GM12878 (cell line): ENCODE measurements around the gene RPL35A. TPM values are rescaled to one million over a fixed set of nuclear protein-coding genes. Genes with fewer than 3 reads are reported as not detected.

Experiments used
- ATAC-seq: fragments of 200-7000 bp; cut with Tn5 transposase; 3 replicates; pipeline ENCODE4 v1.9.1; 2020; ENCODE audit warnings: mild to moderate bottlenecking, moderate library complexity
- BruUV-seq: library from RNA; stranded (reverse); fragments of 400-500 nt; replicated peaks from 2 replicates; lab custom pipeline; 2021; lab: Mats Ljungman, UMichigan
- CTCF ChIA-PET: fragments of 300-600 bp; sonication (Branson Sonifier 250); formaldehyde crosslinking; extraction: SDS; loops from one replicate; lab custom pipeline; 2021; ENCODE audit warnings: inconsistent platforms; lab: Yijun Ruan, JAX
- POLR2A ChIA-PET: fragments of 350-600 bp; formaldehyde crosslinking; extraction: SDS; loops from one replicate; lab custom pipeline; 2021; ENCODE audit warnings: inconsistent platforms; lab: Charles Lee
- RAD21 ChIA-PET: fragments of 300-600 bp; sonication (Branson Sonifier 250); formaldehyde crosslinking; loops from one replicate; lab custom pipeline; 2023; ENCODE audit warnings: antibody characterized with exemption; ENCODE audit not compliant: unreplicated experiment; lab: Charles Lee
- SMC1A ChIA-PET: fragments of 300-600 bp; sonication (Branson Sonifier 250); formaldehyde crosslinking; loops from one replicate; lab custom pipeline; 2023; ENCODE audit not compliant: unreplicated experiment, uncharacterized antibody; lab: Charles Lee
- DNase-seq: peaks from one replicate; pipeline ENCODE4 v3.0.0-alpha.2; 2011; ENCODE audit warnings: low read depth, low spot score
- FAIRE-seq: peaks from 3 replicates; lab custom pipeline; 2011; peaks lifted over from hg19 to GRCh38; lab: Jason Lieb, UNC
- H2AFZ ChIP-seq: 2 replicates; pipeline ENCODE4 v1.6.0; 2011; ENCODE audit warnings: low read depth, low read length, control low read depth; ENCODE audit not compliant: control insufficient read depth
- H3K27ac ChIP-seq: 2 replicates; pipeline ENCODE4 v1.5.1; 2011; ENCODE audit warnings: control low read depth; ENCODE audit not compliant: control insufficient read depth, insufficient read depth
- H3K27me3 ChIP-seq, 2 experiments: replicated peaks in 1 of 2; 2 replicates each; pipeline versions ENCODE4 v1.6.0 to v1.6.1; 2011; ENCODE audit warnings: low read length in 1 of 2; ENCODE audit not compliant: control insufficient read depth in 2 of 2, insufficient read depth in 2 of 2
- H3K36me3 ChIP-seq, 2 experiments: 2 replicates each; pipeline ENCODE4 v1.5.1; 2011; ENCODE audit warnings: low read length in 1 of 2; ENCODE audit not compliant: control insufficient read depth in 2 of 2, insufficient read depth in 2 of 2
- H3K4me1 ChIP-seq: 2 replicates; pipeline ENCODE4 v1.6.1; 2011; ENCODE audit warnings: mild to moderate bottlenecking, low read length, moderate library complexity, mixed read lengths; ENCODE audit not compliant: control insufficient read depth, insufficient read depth
- H3K4me2 ChIP-seq: 2 replicates; pipeline ENCODE4 v1.6.0; 2011; ENCODE audit warnings: control low read depth; ENCODE audit not compliant: control insufficient read depth, insufficient read depth
- H3K4me3 ChIP-seq: fragments of 200-600 bp; sonication (generic); 2 replicates; pipeline ENCODE4 v1.5.1; 2016
- H3K79me2 ChIP-seq: 2 replicates; pipeline ENCODE4 v1.6.0; 2011; ENCODE audit warnings: low read length; ENCODE audit not compliant: control insufficient read depth, insufficient read depth
- H3K9ac ChIP-seq: 2 replicates; pipeline ENCODE4 v1.8.0; 2011; ENCODE audit warnings: low read length, control low read depth, mixed read lengths; ENCODE audit not compliant: control insufficient read depth, insufficient read depth
- H3K9me3 ChIP-seq: replicated peaks from 3 replicates; pipeline ENCODE4 v1.5.1; 2011; ENCODE audit warnings: mild to moderate bottlenecking, low read length; ENCODE audit not compliant: control insufficient read depth, insufficient read depth
- H4K20me1 ChIP-seq: 2 replicates; pipeline ENCODE4 v1.6.0; 2011; ENCODE audit not compliant: control insufficient read depth, insufficient read depth
- BCL11A ChIP-seq: IDR thresholded peaks from 2 replicates; pipeline ENCODE4 v1.6.1; 2011; ENCODE audit warnings: low read depth, low read length
- CUX1 ChIP-seq: IDR thresholded peaks from 2 replicates; pipeline ENCODE4 v1.6.1; 2012; ENCODE audit warnings: improper control_type of control experiment, low read depth, low read length; ENCODE audit not compliant: insufficient replicate concordance
- EED ChIP-seq: sonication (generic); IDR thresholded peaks from 2 replicates; pipeline ENCODE4 v1.6.1; 2016; ENCODE audit warnings: antibody characterized with exemption, low read depth
- NRF1 ChIP-seq: conservative IDR thresholded peaks from 2 replicates; pipeline ENCODE4 v1.6.1; 2011; ENCODE audit warnings: mild to moderate bottlenecking, low read depth, low read length, improper control_type of control experiment
- POLR2AphosphoS5 ChIP-seq: IDR thresholded peaks from 2 replicates; pipeline ENCODE4 v1.6.1; 2011; ENCODE audit warnings: mild to moderate bottlenecking, low read length, inconsistent platforms
- ZZZ3 ChIP-seq: IDR thresholded peaks from 2 replicates; pipeline ENCODE4 v1.6.1; 2011; ENCODE audit warnings: low read depth; ENCODE audit not compliant: control insufficient read depth, insufficient read length
- WGBS: methylation state at CpG from one replicate; pipeline ENCODE4 v1.1.6; 2016; ENCODE audit warnings: low lambda C conversion rate; ENCODE audit not compliant: insufficient replicate concordance, insufficient coverage; ENCODE audit errors: missing lambda C conversion rate; 5-methylcytosine and 5-hydroxymethylcytosine counted together
- in situ Hi-C: fragments of 300-500 bp; cut with MboI; formaldehyde crosslinking; loops from 9 replicates; pipeline ENCODE4 v1.14.3; 2018; ENCODE audit warnings: mixed read lengths
- intact Hi-C: fragments of 100-400 bp; cut with micrococcal nuclease; formaldehyde crosslinking; loops from one replicate; pipeline ENCODE4 v1.14.2; 2022; ENCODE audit not compliant: unreplicated experiment
- polyA plus RNA-seq, 11 experiments: library from polyadenylated mRNA; depleted of rRNA in 4 of 11; unstranded in 6 of 11; stranded (reverse) in 5 of 11; fragments of >200 nt; fragmentation: Nextera tagmentation in 4 of 11; fragmentation: Illumina TruSeq in 1 of 11; extraction: Ambion mirVana in 4 of 11; extraction: Trizol in 1 of 11; gene quantifications; 1 replicate in 1 of 11; 2 replicates in 10 of 11; pipeline versions ENCODE4 v1.2.1 to v1.2.3, GENCODE V29; 2011 to 2016; ENCODE audit warnings: inconsistent platforms in 2 of 11, missing spikeins in 2 of 11, low read depth in 1 of 11
- total RNA-seq, 4 experiments: library from RNA; depleted of rRNA in 3 of 4; stranded (reverse); fragments of >200 nt in 3 of 4; fragmentation: Illumina TruSeq in 1 of 4; extraction: Trizol in 1 of 4; gene quantifications; 2 replicates each; pipeline versions ENCODE4 v1.2.1 to v1.2.3, GENCODE V29; 2013 to 2021

Gene RPL35A
- total and polyA plus RNA-seq, 10 of the 15 experiments (the other 5 are each of a cell fraction or from before 2014, with no cell fraction given) = 774 to 3,144 (median 1,843) TPM

DNA sequence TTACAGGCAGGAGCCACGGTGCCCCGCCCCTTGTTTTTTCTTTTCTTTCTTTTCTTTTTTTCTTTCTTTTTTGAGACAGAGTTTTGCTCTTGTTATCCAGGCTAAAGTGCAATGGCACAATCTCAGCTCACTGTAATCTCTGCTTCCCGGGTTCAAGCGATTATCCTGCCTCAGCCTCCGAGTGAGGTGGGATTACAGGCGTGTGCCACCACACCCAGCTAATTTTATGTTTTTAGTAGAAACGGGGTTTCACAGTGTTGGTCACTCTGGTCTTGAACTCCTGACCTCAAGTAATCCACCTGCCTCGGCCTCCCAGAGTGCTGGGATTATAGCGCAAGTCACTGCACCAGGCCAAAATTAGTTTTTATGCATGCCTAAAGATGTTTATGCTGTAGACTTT, 2.5 kb downstream of the RPL35A start:
- no peak overlapping the region for H3K27ac ChIP-seq
- 66% methylated on average over 9 of the region's 9 CpGs for WGBS
- no TSS peak for BruUV-seq
- RAD21 ChIA-PET = no interaction called here
- peaks cover 3% of the 10 kb centered on the region; the same call in 1 of the 2 replicates for H3K4me1 ChIP-seq
- TF ChIP-seq NRF1 = no peak
- no peak for TF ChIP-seq ZZZ3
- TF ChIP-seq POLR2AphosphoS5 = 0 out of 2 replicates have a peak, but pooled peaks have one; percentile 15
- TF ChIP-seq CUX1 = no peak
- no peak for TF ChIP-seq EED
- TF ChIP-seq BCL11A = no peak
- TF ChIP-seq, all 136 proteins: peak for 1
- FAIRE-seq (no peak), DNase-seq (no peak), ATAC-seq (no peak)
- Histone ChIP-seq H3K4me2 (peak overlapping the region; percentile 51), H3K79me2 (peaks cover 42% of the 10 kb centered on the region), H3K27me3 (no peaks in the 10 kb centered on the region), H3K9me3 (no peaks in the 10 kb centered on the region), H2AFZ (no peak overlapping the region), H4K20me1 (peaks cover 7% of the 10 kb centered on the region), H3K4me3 (peak overlapping the region; percentile 12; the same call in 1 of the 2 replicates), H3K36me3 (peaks cover 13 to 49% of the 10 kb centered on the region in 2 experiments), H3K9ac (no peak overlapping the region)
- in situ Hi-C loops (no loop called here), intact Hi-C loops (no loop called here)
- SMC1A ChIA-PET = interaction anchor here (2.1 kb wide), 1 partner anchor 9 kb away, joined by 6 read pairs; no protein-coding TSS in a partner anchor
- CTCF ChIA-PET = no interaction called here
- POLR2A ChIA-PET = interaction anchor here (0.6 kb wide), 1 partner anchor 55 kb away, joined by 4 read pairs; no protein-coding TSS in a partner anchor
